Measurements from ENCODE around the gene RANGAP1.

GRCh38 chr22:41257696-41258095 lies 28.3 kb downstream of the RANGAP1 start:
- TF ChIP-seq, protein P1, sequence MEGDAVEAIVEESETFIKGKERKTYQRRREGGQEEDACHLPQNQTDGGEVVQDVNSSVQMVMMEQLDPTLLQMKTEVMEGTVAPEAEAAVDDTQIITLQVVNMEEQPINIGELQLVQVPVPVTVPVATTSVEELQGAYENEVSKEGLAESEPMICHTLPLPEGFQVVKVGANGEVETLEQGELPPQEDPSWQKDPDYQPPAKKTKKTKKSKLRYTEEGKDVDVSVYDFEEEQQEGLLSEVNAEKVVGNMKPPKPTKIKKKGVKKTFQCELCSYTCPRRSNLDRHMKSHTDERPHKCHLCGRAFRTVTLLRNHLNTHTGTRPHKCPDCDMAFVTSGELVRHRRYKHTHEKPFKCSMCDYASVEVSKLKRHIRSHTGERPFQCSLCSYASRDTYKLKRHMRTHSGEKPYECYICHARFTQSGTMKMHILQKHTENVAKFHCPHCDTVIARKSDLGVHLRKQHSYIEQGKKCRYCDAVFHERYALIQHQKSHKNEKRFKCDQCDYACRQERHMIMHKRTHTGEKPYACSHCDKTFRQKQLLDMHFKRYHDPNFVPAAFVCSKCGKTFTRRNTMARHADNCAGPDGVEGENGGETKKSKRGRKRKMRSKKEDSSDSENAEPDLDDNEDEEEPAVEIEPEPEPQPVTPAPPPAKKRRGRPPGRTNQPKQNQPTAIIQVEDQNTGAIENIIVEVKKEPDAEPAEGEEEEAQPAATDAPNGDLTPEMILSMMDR (conservative IDR thresholded peaks at IDR 0.05; ENCODE audit: low read length) = no peak
- no peak for TF ChIP-seq EZH2phosphoT487 (IDR thresholded peaks at IDR 0.05; ENCODE audit: borderline replicate concordance, low read depth, low read length)

All from OCI-LY7 (cell line).